SK-MEL-5 (cell line): ENCODE data around the gene CCDC39. TPM values are rescaled to one million over a fixed set of nuclear protein-coding genes. Genes with fewer than 3 reads are reported as not detected.
"Not testable (repeated sequence)": the region's sequence is repeated elsewhere in the genome, so short reads cannot be mapped to it uniquely, and the experiment has no call there.

Experiments
- DNase-seq: peaks from one replicate; pipeline ENCODE4 v3.0.0-alpha.2; 2016; ENCODE audit warnings: low read depth, low spot score
- in situ Hi-C: cut with HindIII; loops from 2 replicates; pipeline ENCODE4 v1.10.0; 2016; ENCODE audit warnings: low sequenced_read_pairs, high pct_unique_total_duplicates, low pct_unique_long_range_greater_than_20kb
- total RNA-seq: library from RNA; depleted of rRNA; stranded (reverse); fragments of >200 nt; shearing (Covaris generic); gene quantifications from 2 replicates; pipeline ENCODE4 v1.2.3, GENCODE V29; 2014

Gene CCDC39
- total RNA-seq, 1 experiment from 2014 or later, result not detected

- in situ Hi-C loops, result no loop called here
- DNase-seq, result no peak
Observed at GRCh38 chr3:180640987-180641386, 38.3 kb downstream of the CCDC39 start.

GRCh38 chr3:180633722-180634121, 45.6 kb downstream of the CCDC39 start:
- peak; percentile 21 for DNase-seq
- in situ Hi-C loops, result no loop called here

GRCh38 chr3:180631317-180631716, 48.0 kb downstream of the CCDC39 start:
- in situ Hi-C loops, result no loop called here
- peak; percentile 4 for DNase-seq

- in situ Hi-C loops, result no loop called here
- DNase-seq, result no peak
Observed at GRCh38 chr3:180630371-180630770, 48.9 kb downstream of the CCDC39 start.

- DNase-seq, result no peak
- in situ Hi-C loops, result no loop called here
Observed at GRCh38 chr3:180626844-180627243, 52.4 kb downstream of the CCDC39 start.

GRCh38 chr3:180624714-180625113, 54.6 kb downstream of the CCDC39 start:
- DNase-seq, result no peak
- in situ Hi-C loops, result no loop called here

- in situ Hi-C loops, result no loop called here
- DNase-seq, result no peak
Observed at GRCh38 chr3:180619723-180620122, 59.6 kb downstream of the CCDC39 start.

- in situ Hi-C loops, result not testable (repeated sequence)
Observed at GRCh38 chr3:180618563-180618962, 60.7 kb downstream of the CCDC39 start.

GRCh38 chr3:180617049-180617448, 62.2 kb downstream of the CCDC39 start:
- in situ Hi-C loops, result no loop called here
- no peak for DNase-seq

More at GRCh38 chr3:180618563-180618962, 60.7 kb downstream of the CCDC39 start:
- not testable (repeated sequence) for DNase-seq

GRCh38 chr3:180615954-180616353, 63.3 kb downstream of the CCDC39 start:
- in situ Hi-C loops, result no loop called here
- DNase-seq, result peak; percentile 3

GRCh38 chr3:180612364-180612763, 66.9 kb downstream of the CCDC39 start:
- in situ Hi-C loops, result no loop called here
- no peak for DNase-seq

- DNase-seq, result no peak
- in situ Hi-C loops, result no loop called here
Observed at GRCh38 chr3:180611006-180611405, 68.3 kb downstream of the CCDC39 start.

GRCh38 chr3:180601688-180602666, 77.3 kb downstream of the CCDC39 start, which contains the start of gene TTC14:
TSS of gene TTC14 (plus strand) at chr3:180602163. CDS start at chr3:180602262, 99 bp downstream.
- in situ Hi-C loops, result no loop called here
- DNase-seq, result peak; percentile 93

- in situ Hi-C loops, result no loop called here
- DNase-seq, result no peak
Observed at GRCh38 chr3:180600473-180600872, 78.8 kb downstream of the CCDC39 start.

GRCh38 chr3:180595559-180595935, 83.7 kb downstream of the CCDC39 start:
- no peak for DNase-seq
- in situ Hi-C loops, result no loop called here

GRCh38 chr3:180594631-180595558, 84.4 kb downstream of the CCDC39 start:
- peak; percentile 79 for DNase-seq
- in situ Hi-C loops, result no loop called here

GRCh38 chr3:180593631-180594030, 85.7 kb downstream of the CCDC39 start:
- in situ Hi-C loops, DNase-seq: not testable (repeated sequence)

- in situ Hi-C loops, result no loop called here
- no peak for DNase-seq
Observed at GRCh38 chr3:180590396-180590795, 88.9 kb downstream of the CCDC39 start.
